HT-29 (cell line): ENCODE measurements around the gene ALPL. TPM values are rescaled to one million over a fixed set of nuclear protein-coding genes. Genes with fewer than 3 reads are reported as not detected.

ENCODE experiments used
- DNase-seq: peaks from one replicate; pipeline ENCODE4 v3.0.0-alpha.2; 2015; ENCODE audit warnings: low spot score
- total RNA-seq: library from RNA; depleted of rRNA; stranded (reverse); fragments of >200 nt; shearing (Covaris generic); gene quantifications from 2 replicates; pipeline ENCODE4 v1.2.3, GENCODE V29; 2014

The ALPL gene
- total RNA-seq, 1 experiment from 2014 or later: not detected

DNA sequence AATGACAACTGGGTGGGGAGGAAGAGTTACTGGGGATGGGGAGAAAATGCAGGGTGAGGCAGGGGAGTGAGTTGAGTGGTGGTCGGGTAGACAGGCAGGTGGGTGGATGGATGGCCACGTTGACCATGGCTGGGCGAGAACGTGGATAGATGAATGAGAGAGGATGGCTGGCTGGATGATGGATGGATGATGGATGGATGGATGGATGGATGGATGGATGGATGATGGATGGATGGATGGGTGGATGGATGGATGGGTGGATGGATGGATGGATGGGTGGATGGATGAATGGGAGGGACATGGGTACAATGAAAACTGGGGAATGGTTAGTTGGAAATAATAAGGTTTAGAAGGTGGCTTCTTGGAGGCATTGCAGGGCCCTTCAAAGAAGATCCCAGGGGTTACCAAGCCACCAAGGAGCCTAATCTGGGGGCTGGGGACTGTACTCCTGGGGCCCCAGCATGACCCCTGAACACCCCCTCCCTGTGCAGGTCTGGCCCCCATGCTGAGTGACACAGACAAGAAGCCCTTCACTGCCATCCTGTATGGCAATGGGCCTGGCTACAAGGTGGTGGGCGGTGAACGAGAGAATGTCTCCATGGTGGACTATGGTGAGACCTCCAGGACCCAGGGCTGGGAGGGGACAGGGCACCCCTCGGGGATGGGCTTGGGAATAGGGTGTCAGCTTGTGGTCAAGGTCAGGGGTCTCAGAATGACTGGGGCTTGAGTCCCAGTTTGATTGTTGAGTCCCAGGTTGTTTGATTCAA lies 67.0 kb downstream of the ALPL start:
- DNase-seq: no peak

DNA sequence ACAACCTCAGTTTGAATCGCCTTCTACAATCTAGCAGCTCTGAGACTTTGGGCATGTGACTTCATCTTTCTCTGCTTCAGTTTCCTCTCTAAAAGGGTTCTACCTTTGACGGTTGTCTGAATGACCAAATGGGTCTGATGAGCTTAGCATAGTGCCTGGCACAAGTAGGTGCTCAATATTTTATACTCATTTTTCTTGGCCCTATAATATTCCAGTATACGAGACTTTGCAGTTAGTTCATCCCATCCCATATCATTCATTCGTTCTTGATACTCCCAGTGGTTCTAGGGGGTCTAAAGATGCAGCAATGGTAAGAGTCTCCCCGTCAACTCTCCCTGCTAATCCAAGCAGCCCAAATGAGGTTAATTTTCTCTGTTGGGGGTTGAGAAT lies 67.6 kb downstream of the ALPL start:
- no peak for DNase-seq

DNA sequence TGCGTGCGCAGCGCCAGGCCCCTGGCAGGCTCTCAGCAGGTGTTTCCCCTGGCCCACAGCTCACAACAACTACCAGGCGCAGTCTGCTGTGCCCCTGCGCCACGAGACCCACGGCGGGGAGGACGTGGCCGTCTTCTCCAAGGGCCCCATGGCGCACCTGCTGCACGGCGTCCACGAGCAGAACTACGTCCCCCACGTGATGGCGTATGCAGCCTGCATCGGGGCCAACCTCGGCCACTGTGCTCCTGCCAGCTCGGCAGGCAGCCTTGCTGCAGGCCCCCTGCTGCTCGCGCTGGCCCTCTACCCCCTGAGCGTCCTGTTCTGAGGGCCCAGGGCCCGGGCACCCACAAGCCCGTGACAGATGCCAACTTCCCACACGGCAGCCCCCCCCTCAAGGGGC lies 68.1 kb downstream of the ALPL start:
- no peak for DNase-seq

DNA sequence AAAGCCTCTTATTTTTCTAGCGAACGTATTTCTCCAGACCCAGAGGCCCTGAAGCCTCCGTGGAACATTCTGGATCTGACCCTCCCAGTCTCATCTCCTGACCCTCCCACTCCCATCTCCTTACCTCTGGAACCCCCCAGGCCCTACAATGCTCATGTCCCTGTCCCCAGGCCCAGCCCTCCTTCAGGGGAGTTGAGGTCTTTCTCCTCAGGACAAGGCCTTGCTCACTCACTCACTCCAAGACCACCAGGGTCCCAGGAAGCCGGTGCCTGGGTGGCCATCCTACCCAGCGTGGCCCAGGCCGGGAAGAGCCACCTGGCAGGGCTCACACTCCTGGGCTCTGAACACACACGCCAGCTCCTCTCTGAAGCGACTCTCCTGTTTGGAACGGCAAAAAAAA lies 68.7 kb downstream of the ALPL start:
- no peak for DNase-seq

DNA sequence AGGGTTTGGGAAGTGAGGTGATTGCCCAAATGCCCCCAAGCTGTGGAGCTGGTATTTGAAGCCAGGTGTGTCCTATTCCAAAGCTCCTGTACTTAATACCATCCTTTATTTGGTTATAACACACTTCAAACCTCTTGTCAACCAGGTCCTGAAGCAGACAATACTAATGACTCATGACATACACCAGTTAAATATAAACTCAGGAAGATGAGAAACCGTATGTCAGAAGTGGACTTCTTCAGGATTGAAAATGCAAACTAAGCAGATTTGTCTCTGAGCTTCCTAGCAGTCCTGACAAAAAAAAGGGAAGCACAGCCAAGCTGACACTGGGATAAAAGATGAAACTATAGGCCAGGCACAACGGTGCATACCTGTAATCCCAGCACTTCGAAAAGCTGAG lies 70.6 kb downstream of the ALPL start:
- DNase-seq: no peak

DNA sequence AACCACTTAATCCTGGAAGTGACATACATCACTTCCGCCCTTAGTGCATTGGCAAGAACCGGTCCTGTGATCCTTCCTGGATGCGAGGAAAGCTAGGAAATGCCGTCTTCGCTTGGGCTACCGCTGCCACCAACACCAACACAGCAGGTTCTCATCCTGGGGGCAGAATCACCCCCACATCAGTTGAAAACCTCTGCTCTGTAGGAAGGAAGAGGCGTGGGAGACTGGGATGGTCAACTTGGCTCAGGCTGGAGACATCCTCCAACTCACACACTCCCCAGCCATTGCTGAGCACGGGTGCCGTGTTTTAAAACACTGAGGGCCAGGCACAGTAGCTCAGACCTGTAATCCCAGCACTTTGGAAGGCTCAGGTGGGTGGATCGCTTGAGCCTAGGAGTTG lies 74.9 kb downstream of the ALPL start:
- no peak for DNase-seq

DNA sequence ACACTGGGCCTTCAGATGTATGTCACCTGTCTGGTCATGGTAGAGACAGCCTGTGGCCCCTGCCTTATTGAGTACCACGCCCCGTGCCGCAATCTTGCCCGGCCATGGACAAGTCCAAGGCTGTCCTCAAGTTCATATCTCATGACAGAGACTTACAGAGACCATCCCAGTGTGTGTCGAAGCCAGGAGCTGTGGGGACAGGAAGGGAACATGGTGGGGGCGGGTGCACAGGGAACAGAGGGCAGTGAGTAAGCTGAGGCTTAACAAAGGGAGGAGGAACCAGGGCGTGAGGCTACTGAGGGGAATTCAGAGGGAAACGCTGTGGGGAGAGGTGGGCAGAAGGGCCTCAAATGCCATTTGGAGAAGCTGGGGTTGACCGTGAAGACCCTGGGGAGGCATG lies 75.8 kb downstream of the ALPL start:
- no peak for DNase-seq

DNA sequence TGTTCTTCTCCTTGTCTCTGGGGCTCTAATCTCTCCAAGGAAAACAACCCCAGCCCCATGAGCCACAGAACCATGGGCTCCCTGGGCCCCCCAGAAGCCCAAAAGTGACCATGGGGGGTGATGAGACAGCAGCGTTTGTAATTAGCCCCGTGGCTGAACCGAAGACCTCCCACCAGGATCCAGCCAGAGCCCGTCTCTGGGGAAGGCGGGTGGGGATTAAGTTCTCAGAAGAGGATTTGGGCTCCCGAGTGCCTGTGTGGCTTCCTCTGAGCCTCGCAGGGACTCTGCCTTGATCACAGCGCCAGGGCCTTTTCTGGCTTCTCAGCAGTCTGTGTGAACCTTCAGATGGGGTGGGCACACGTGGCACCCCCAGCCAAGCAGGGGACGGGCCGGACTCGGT lies 77.0 kb downstream of the ALPL start:
- no peak for DNase-seq

DNA sequence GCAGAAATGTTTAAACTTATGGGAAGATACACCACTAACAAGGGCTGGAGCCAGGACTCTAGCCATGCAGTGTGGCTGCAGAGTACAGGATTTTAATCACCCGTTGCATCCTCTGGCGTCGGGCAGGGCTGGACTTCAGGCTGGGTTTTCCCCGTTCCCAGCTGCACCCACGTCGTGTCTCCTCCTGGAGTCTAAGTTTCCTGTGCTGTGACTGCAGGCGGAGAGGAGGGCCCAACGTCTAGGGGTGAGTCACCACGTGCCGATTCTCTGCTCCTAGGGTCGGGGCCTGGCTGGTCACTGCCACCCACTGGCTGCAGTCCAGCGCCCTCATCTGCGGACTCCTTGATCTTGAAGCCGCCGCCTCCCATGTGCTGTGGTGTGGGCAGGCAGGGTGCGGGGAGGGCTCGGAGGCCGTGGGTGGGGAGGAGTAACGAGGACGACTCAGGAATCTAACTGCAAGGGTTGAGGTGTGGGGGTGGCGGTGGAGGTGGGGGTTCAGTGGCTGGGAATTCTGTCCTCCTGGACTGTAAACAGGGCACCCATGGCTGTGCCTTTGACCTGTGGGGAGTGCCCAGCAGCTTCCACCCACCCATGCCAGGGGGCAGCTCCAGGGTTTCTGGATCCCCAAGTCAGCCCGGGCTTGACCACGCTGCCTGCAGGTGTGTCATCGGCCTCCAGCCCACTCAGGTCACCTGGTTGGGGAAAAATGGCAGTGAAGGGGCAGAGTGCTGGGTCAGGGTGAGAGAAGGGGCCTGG lies 77.8 kb downstream of the ALPL start:
- DNase-seq: peak; percentile 85

DNA sequence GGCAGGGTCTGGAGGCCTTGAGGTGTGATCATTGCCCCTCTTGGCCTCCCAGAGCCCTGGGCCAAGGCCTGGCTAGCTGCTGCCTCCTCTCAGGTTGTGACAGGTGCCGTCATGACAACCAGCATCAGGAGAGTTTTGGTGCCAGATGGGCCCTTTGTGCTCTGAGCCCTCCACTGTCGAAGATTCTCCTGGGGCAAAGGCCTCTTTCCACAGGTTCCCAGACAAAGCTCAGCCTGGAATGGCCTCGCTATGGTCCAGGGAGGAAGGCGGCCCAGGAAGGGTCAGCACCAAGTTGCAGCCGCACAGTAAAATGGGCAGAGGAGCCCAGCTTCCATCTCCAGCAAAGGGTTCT lies 78.4 kb downstream of the ALPL start:
- no peak for DNase-seq

DNA sequence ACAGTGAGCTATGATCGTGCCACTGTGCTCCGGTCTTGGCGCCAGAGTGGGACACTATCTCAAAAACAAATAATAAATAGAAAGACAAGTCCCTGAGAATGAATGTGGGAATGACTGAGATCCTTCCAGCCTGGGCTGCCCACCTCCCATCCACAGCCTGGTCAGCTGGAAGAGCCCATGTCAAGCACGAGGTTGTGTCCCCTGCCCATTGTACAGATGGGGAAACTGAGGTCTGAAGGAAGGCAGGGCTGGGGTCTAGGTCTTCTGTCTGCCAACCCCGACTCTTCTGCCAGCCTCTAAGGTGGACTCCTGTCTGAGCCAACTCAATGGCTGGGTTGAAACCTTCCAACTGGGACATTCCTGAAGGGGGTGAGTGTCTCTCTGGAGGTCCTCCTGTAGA lies 80.4 kb downstream of the ALPL start:
- DNase-seq: no peak

DNA sequence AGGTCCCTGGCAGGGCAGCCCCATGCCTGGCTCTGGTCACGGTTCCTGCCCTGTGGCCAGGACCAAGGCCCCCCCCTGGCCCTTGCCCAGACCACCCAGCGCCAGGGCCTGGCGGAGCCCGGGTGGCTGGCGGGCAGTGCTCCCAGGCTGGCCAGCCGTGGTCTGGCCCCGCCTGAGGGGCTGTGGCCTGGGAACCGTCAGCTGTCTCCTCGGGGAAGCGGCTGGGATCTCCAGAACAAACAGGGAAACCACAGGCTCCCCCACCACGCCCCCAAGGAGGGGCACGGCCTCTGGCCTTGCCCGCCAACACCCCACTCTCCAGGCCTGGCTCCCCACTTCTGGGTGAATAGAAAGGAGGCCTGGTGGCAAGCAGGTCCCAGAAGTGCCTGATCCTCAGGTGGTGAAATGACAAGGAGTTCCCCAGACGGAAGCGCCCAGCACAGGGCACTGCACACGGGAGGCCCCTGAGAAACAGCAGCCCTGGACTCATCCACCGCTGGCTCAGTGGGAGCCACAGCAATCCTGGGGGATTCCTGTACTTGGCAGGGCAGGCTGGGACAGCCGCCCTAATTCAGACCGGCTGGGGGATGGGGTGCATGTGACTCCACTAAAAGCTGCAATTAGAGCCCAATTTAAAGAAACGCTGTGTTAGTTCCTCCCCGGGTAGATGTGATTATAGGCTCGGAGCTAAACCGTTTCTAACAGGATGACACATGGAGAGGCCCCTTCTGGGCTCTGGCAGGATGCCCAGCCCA lies 81.1 kb downstream of the ALPL start:
- DNase-seq: no peak

DNA sequence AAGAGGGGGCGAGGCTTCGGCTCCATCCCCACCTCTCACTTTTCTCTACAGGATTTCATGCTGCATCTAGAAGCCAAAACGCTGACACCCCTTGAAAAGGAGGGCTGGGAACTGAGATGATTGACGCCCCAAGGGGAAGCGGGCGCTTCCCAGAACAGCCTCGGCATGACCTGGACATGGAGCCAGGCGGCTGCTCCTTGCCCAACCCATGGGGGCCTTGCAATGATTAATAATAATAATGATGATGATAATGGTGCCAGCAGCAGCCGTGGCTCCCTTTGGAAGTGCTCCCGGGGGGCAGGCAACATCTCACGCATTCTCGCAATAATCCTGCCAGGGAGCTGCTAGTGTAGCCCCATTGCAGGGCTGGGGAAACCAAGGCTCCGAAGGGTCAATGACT lies 81.7 kb downstream of the ALPL start:
- no peak for DNase-seq

DNA sequence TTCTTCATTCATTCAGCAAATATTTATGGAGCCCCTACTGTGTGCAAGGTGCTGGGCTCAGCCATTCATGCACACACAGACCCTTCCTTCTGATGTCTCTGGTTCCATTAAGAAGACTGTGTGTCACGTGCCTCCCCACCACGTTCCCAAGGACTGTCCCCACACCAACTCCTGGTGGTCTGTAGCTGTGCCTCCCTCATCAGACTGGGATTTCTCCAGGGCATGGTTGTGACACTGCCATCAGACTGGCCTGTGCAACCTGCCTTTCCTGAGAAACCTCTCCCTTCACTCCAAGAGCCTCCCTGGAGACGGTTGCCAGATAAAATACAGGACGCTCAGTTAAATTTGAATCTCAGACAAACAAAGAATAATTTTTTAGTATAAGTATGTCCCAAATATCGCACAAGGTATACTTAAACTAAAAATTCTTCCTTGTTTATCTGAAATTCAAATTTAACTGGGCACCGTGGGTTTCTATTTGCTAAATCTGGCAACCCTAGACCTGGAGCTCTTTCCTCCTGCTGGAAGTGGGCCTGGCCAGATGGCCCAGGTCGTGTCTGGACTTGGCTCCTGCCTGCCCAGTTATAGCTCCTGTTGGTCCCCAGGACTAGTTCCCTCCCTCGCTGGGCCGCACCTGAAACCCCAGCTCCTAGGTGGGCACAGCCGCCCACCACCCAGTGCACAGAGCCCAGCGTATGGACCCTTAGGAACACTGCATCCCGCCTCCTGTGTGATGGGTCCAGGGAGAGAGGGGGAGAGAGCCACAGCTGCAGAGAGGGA lies 83.1 kb downstream of the ALPL start:
- no peak for DNase-seq

DNA sequence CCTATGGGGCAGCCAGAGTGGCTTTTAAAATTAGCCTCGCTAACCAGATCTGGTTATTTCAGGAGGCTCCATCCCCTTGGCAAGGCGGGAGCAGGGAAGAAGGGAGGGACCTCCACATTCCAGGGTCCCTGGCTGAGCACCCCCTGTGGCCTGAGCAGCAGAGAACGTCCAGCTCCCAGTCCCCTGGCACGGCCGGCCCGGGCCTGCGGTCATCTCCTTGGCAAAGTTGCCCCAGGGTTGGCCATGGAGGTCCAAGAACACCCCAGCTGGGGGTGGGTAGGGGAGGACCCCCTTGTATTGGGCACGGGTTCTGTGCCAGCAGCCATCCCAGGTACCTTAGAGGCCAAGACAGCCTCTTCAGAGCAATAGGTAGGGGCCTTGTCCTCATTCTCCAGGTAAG lies 84.0 kb downstream of the ALPL start:
- DNase-seq: no peak

DNA sequence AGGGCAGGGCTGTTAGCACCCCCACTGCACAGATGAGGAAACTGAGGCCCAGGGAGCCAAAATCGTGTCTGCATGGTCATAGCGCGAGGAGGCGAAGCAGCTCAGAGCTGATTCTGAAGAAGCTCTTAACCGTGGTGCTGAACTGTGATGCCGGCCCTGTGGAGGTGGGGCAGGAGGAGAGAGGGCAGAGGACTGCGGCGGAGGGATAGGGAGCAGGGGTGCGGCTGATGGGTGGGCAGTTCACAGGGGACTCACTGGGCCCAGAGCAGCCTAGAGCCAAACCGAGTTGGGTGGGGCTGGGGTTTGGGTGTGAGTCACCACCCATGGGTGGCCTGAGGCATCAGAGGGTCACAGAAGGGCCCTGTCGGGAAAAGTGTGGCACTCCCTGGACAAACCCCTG lies 85.3 kb downstream of the ALPL start:
- DNase-seq: no peak

DNA sequence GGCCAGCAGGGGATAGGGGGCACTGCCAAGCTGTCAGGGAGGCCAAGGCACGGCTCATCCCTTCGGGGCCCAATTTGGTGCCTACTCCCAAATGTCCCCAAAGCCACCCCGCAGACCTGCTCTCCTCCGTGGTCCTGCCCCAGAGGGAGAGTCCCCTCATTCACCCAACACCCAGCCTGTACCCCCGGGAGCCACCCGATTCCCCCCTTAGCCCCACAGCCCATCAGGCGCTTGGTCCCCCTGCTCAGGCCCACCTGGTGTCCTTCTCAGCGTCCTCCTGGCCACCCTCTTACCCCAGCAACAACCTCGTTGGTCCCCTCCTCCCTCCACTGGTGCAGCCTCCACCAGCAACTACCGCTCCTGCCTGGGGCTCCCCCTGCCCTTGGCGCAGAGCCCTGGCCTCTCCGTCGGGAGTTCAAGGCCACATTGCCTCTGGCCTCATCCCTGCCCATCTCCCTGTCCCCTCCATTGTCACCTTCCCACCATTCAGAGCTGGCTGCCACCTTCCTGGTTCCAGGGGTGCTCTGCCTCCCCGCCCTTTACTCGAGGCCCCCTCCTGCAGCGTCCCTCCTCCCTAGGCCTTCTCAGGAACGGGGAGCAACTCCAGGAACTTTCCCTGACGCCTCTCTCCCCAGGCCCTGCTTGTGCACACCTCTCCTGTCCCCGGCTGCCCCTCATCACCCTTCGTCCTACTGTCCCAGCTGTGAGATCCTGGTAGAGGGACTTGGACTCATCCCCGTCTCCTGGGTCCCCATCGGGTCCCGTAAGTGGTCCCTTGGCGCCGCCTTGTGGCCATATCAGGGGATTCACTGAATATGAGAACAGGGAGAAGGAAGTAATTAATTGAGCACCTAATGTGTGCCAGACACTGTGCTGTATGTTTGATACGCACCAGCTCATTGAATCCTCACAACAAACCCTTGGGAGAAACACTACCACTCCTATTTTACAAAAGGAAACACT lies 86.0 kb downstream of the ALPL start:
- peak; percentile 74 for DNase-seq

DNA sequence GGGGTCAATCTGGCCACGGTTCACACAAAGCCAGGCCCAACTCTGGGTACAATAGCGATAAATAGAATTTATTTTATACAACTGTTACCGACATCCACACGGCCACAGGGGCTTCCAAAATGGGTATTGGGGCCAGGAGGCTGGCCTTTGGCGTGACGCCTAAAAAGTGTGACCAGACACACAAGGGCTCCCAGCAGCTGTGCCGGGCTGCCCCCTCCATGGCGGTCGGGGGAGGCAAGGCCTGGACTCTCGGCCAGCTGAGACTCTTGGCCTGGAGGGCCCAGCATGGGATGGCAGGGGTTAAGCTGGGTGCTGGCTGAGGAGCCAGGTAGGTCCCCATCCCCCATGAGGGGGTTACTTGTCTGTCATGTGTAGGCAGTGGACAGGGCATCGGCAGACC lies 87.0 kb downstream of the ALPL start:
- DNase-seq: no peak

DNA sequence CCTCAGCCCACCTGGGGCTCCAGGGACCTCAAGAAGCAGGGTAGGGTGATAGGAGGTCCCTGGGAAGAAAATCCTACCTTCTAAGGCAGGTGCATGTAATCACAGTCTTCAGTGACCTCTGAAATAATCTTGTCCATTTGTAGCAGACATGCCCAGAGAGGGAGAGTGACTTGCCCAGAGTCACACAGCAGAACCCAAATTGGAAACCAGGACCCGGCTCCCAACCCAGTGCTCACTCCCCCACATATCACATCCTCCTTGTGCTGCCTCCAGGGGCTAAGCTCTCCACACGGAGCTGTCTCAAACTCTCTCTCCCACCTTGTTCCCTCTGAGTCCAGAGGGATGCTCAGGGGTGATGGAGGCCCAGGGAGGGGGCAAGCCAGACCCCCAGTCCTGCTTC lies 87.4 kb downstream of the ALPL start:
- DNase-seq: no peak

DNA sequence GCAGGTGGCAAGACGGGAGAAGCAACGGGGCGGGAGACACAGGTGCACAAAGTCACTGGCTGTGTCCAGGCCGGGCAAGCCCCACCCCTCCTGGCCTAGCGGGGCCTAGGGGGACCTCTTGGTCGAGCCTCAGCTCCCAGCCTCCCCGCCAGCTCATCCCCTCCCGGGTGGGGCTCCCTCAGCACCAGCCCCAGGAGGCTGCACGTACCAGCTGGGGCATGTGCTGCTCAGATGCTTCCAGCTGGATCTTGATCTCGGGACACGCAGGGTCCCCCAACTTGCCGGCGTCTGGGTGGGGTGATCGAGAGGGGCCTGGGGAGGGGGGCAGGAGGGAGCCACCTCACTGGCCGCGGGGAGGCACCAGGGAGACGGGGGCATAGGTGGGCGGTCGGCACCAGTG lies 88.5 kb downstream of the ALPL start:
- DNase-seq: no peak

DNA sequence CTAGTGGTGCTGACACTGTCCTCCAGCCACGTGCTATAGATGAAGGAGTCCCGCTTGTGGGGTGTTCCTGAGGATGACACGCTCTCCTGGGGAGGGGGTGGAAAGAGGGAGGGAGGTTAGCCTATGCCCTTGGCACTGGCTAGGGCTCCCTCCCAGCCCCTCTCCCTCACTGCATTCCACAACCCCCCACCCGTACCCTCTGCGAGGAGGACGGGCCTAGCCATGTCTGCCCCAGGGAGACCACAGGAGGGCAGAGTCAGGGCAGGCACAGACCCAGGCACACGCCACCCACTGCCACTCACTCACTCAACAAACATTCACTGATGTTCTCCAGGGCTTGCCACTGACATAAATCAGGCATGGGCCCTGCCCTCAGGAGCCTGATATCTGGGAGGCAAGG lies 89.2 kb downstream of the ALPL start:
- no peak for DNase-seq
